Measurements from ENCODE around the gene TULP3. TPM values are rescaled to one million over a fixed set of nuclear protein-coding genes. Genes with fewer than 3 reads are reported as not detected.

TULP3 gene
- total RNA-seq, 1 donor from 2014 or later = 30.4 TPM

DNA sequence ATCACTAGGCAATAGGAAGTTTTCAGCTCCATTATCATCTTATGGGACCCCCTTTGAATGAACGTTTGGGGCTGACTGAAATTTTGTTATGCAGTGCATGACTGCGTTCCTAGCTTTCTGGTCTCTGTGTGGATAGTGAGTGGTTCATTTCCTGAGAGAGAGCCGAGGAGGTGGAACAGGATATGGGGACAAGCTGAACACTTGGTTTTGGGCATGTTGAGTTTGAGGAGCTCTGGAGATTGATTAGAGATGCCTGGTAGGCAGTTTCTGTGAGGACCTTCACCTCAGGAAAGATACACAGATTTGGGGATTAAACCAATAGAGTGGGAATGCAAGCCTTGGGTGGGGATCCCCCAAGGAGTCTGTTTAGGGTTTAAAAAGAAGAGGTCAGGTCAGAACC lies 96.2 kb downstream of the TULP3 start:
- DNase-seq (ENCODE audit: extremely low spot score in 2 of 2) = no peak
- Histone ChIP-seq H3K27me3 (no peaks in the 10 kb centered on the region), H3K36me3 (no peaks in the 10 kb centered on the region), H3K4me1 (no peaks in the 10 kb centered on the region), H3K27ac (no peak overlapping the region), H3K9me3 (no peaks in the 10 kb centered on the region), H3K4me3 (no peak overlapping the region)
- intact Hi-C loops (cut with DNase I) = no loop called here
- no peak for TF ChIP-seq CTCF (IDR thresholded peaks at IDR 0.05)
- no peak for TF ChIP-seq POLR2A (IDR thresholded peaks at IDR 0.05)
- TF ChIP-seq POLR2AphosphoS5 (IDR thresholded peaks at IDR 0.05; ENCODE audit: insufficient read depth in 1 of 2, low read depth in 1 of 2) = no peak

- Histone ChIP-seq H3K4me3 (no peak overlapping the region), H3K4me1 (no peaks in the 10 kb centered on the region), H3K9me3 (no peaks in the 10 kb centered on the region), H3K27me3 (no peaks in the 10 kb centered on the region), H3K27ac (no peak overlapping the region), H3K36me3 (no peaks in the 10 kb centered on the region)
- TF ChIP-seq CTCF (IDR thresholded peaks at IDR 0.05) = no peak
- intact Hi-C loops (cut with DNase I) = no loop called here
- no peak for DNase-seq (ENCODE audit: extremely low spot score in 2 of 2)
These were observed 97.8 kb downstream of the TULP3 start for GRCh38 chr12:2988494-2988893.

Small RNA genes within 50 kb of the gene (small RNA-seq; reads per million reads assigned to genes)
- not detected for gene RNU6-1315P

Other genes with a start within 250 kb of the TULP3 start
- 45.9 TPM for gene FKBP4, start 95.9 kb upstream of the TULP3 start, total RNA-seq
- gene ITFG2, start 78.2 kb upstream of the TULP3 start, total RNA-seq = 30.4 TPM
- gene NRIP2, start 55.9 kb upstream of the TULP3 start, total RNA-seq = 1.2 TPM
- gene TEX52, start 33.9 kb upstream of the TULP3 start, total RNA-seq = not detected
- gene FOXM1, start 13.7 kb upstream of the TULP3 start, total RNA-seq = 8.1 TPM
- 13.8 TPM for gene RHNO1, start 13.7 kb upstream of the TULP3 start, total RNA-seq
- 18.7 TPM for gene TEAD4, start 68.5 kb downstream of the TULP3 start, total RNA-seq
- 32.2 TPM for gene TSPAN9, start 186.5 kb downstream of the TULP3 start, total RNA-seq

All from vagina (tissue), 2 donors.